MM.1S (cell line): ENCODE data around the gene SLC38A1.

ENCODE experiments used
- DNase-seq: peaks from one replicate; pipeline ENCODE4 v3.0.0-alpha.2; 2015
- H2AFZ ChIP-seq: fragments of 300-600 bp; sonication (generic); 2 replicates; pipeline ENCODE4 v1.6.0; 2016; ENCODE audit warnings: antibody characterized with exemption, low read length
- H3F3A ChIP-seq: fragments of 300-600 bp; sonication (generic); 2 replicates; pipeline ENCODE4 v1.6.1; 2016; ENCODE audit warnings: mild to moderate bottlenecking, antibody characterized with exemption, low read length, moderate library complexity, mixed read lengths; ENCODE audit not compliant: insufficient read depth
- H3K27ac ChIP-seq: fragments of 300-600 bp; sonication (generic); 2 replicates; pipeline ENCODE4 v1.5.1; 2016; ENCODE audit warnings: mild to moderate bottlenecking, low read length
- H3K27me3 ChIP-seq: fragments of 300-600 bp; sonication (generic); replicated peaks from 2 replicates; pipeline ENCODE4 v1.6.0; 2016; ENCODE audit warnings: low read length; ENCODE audit not compliant: insufficient read depth
- H3K36me3 ChIP-seq: fragments of 300-600 bp; sonication (generic); replicated peaks from 2 replicates; pipeline ENCODE4 v1.6.1; 2016; ENCODE audit warnings: mild to moderate bottlenecking, low read length, mixed read lengths; ENCODE audit not compliant: insufficient read depth
- H3K4me1 ChIP-seq: fragments of 300-600 bp; sonication (generic); 2 replicates; pipeline ENCODE4 v1.6.1; 2016; ENCODE audit warnings: low read length, mixed read lengths
- H3K4me2 ChIP-seq: fragments of 300-600 bp; sonication (generic); 2 replicates; pipeline ENCODE4 v1.6.0; 2016; ENCODE audit warnings: low read depth, low read length
- H3K4me3 ChIP-seq: fragments of 300-600 bp; sonication (generic); 2 replicates; pipeline ENCODE4 v1.5.1; 2016; ENCODE audit warnings: low read length, mixed read lengths
- H3K79me2 ChIP-seq: fragments of 300-600 bp; sonication (generic); 2 replicates; pipeline ENCODE4 v1.6.1; 2016; ENCODE audit warnings: mixed run types, low read length, mixed read lengths
- H3K9ac ChIP-seq: fragments of 300-600 bp; sonication (generic); 2 replicates; pipeline ENCODE4 v1.6.1; 2016; ENCODE audit warnings: low read length, mixed read lengths
- H3K9me2 ChIP-seq: fragments of 300-600 bp; sonication (generic); replicated peaks from 2 replicates; pipeline ENCODE4 v1.6.1; 2016; ENCODE audit warnings: mild to moderate bottlenecking, low read length, mixed read lengths; ENCODE audit not compliant: insufficient read depth
- H3K9me3 ChIP-seq: fragments of 300-600 bp; sonication (generic); replicated peaks from 2 replicates; pipeline ENCODE4 v1.6.1; 2016; ENCODE audit warnings: mild to moderate bottlenecking, low read length, mixed read lengths; ENCODE audit not compliant: insufficient read depth
- H4K20me1 ChIP-seq: fragments of 300-600 bp; sonication (generic); 2 replicates; pipeline ENCODE4 v1.6.1; 2016; ENCODE audit warnings: mild to moderate bottlenecking, low read length, moderate library complexity, mixed read lengths; ENCODE audit not compliant: insufficient read depth
- CTCF ChIP-seq: fragments of 300-600 bp; sonication (generic); IDR thresholded peaks from 2 replicates; pipeline ENCODE4 v1.5.1; 2016; ENCODE audit warnings: antibody characterized with exemption, low read length, mixed read lengths
- EZH2 ChIP-seq: fragments of 300-600 bp; sonication (generic); optimal IDR thresholded peaks from 2 replicates; pipeline ENCODE3; 2017; ENCODE audit warnings: low read depth, mild to moderate bottlenecking, antibody characterized with exemption, low read length, mixed read lengths
- EZH2phosphoT487 ChIP-seq: fragments of 300-600 bp; sonication (generic); IDR thresholded peaks from 2 replicates; pipeline ENCODE4 v1.6.1; 2018; ENCODE audit warnings: antibody characterized with exemption, low read length

The SLC38A1 gene

DNA sequence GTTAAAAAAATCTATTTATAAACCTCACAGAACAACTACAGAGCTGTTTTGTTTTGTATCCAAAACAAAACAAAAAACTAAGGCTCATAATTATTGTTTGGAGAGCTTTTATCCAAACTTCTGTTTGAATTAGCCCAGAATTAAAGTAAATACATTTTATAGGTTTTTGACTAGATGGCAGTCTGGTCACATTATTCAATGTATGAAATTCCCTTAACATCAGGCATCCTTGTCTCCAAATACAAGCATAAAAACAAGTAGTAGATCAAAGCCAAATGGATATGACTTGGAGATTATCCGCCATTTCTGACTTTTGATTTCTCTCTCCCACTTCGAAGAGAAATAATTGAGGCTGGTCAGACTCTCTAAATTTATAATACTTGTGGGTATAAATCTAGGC is 63.5 kb downstream of the SLC38A1 start:
- no peak overlapping the region for H2AFZ ChIP-seq
- H3K79me2 ChIP-seq = peaks cover 25% of the 10 kb centered on the region
- no peak overlapping the region for H3K4me2 ChIP-seq
- no peaks in the 10 kb centered on the region for H3K9me3 ChIP-seq
- DNase-seq = no peak
- H3K4me1 ChIP-seq = peaks cover 9% of the 10 kb centered on the region
- H3K4me3 ChIP-seq = no peak overlapping the region
- H3K27ac ChIP-seq = no peak overlapping the region
- peaks cover 18% of the 10 kb centered on the region for H3K36me3 ChIP-seq
- no peak overlapping the region for H3K9ac ChIP-seq
- no peak for TF ChIP-seq EZH2phosphoT487
- no peak for TF ChIP-seq EZH2
- TF ChIP-seq CTCF = no peak
- H3F3A ChIP-seq = peaks cover 7% of the 10 kb centered on the region; the same call in 1 of the 2 replicates
- no peaks in the 10 kb centered on the region for H3K9me2 ChIP-seq
- H3K27me3 ChIP-seq = no peaks in the 10 kb centered on the region
- H4K20me1 ChIP-seq = no peaks in the 10 kb centered on the region

DNA sequence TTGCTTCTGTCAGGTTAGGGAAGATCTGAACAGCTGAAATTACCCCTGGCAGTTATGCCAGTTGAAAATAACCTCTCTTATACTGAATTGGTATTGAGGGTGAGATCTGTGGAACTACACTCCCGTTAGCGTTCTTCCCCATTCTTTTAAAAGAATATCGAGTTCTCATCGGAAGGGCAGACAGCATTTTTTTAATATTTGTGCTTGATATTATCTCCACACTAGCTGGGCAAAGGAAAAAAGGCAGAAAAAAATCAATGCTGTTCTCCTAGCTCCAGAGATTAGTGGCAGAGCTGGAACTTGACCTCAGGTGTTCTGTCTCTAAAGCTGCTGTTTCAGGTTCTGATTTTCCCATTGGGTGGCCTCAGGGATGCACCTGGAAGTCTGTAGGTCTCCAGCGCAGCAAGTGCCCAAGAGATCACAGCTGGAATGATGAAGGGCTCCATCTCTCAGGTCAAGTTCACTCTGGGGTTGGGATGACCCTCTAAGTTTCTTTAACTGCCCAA is 67.5 kb downstream of the SLC38A1 start:
- Histone ChIP-seq H3K36me3 (peaks cover 33% of the 10 kb centered on the region), H2AFZ (no peak overlapping the region), H4K20me1 (no peaks in the 10 kb centered on the region), H3F3A (peaks cover 7% of the 10 kb centered on the region; the same call in 1 of the 2 replicates), H3K79me2 (0 out of 2 replicates have a peak, but pooled peaks cover 6% of the 10 kb centered on the region), H3K9ac (no peak overlapping the region), H3K4me1 (peaks cover 9% of the 10 kb centered on the region), H3K27ac (peak overlapping the region; percentile 18; the same call in 1 of the 2 replicates), H3K4me3 (no peak overlapping the region), H3K9me3 (no peaks in the 10 kb centered on the region), H3K4me2 (no peak overlapping the region), H3K27me3 (no peaks in the 10 kb centered on the region), H3K9me2 (no peaks in the 10 kb centered on the region)
- no peak for DNase-seq
- no peak for TF ChIP-seq CTCF
- no peak for TF ChIP-seq EZH2phosphoT487
- no peak for TF ChIP-seq EZH2

GRCh38 chr12:46200551-46200950 is 68.3 kb downstream of the SLC38A1 start:
- no peak overlapping the region for H3K9ac ChIP-seq
- 0 out of 2 replicates have a peak, but pooled peaks cover 5% of the 10 kb centered on the region for H3K79me2 ChIP-seq
- peak overlapping the region; percentile 37; the same call in 1 of the 2 replicates for H3K4me2 ChIP-seq
- no peaks in the 10 kb centered on the region for H3K9me3 ChIP-seq
- peaks cover 39% of the 10 kb centered on the region for H3K36me3 ChIP-seq
- no peaks in the 10 kb centered on the region for H4K20me1 ChIP-seq
- H3K27ac ChIP-seq = peak overlapping the region; percentile 18; the same call in 1 of the 2 replicates
- TF ChIP-seq CTCF (no peak), EZH2 (no peak), EZH2phosphoT487 (no peak)
- H3K27me3 ChIP-seq = no peaks in the 10 kb centered on the region
- H3K4me1 ChIP-seq = peaks cover 9% of the 10 kb centered on the region
- H2AFZ ChIP-seq = no peak overlapping the region
- peak; percentile 44 for DNase-seq
- no peaks in the 10 kb centered on the region for H3K9me2 ChIP-seq
- no peak overlapping the region for H3K4me3 ChIP-seq
- H3F3A ChIP-seq = peaks cover 7% of the 10 kb centered on the region; the same call in 1 of the 2 replicates
